Upper lobe of left lung (tissue), 4 donors: Measurements from ENCODE around the gene RNPS1.
A peak's percentile ranks its signal among the peaks of the same experiment; 100 is the strongest.

Experiments used
- POLR2A ChIP-seq, 4 donors: fragments of 450-650 bp; IDR thresholded peaks; one replicate each; pipeline ENCODE4 v1.5.1; 2016 to 2017; ENCODE audit warnings: antibody characterized with exemption in 4 of 4, mild to moderate bottlenecking in 2 of 4
- POLR2AphosphoS5 ChIP-seq, 2 donors: sonication (generic); formaldehyde crosslinking; IDR thresholded peaks; one replicate each; pipeline ENCODE4 v1.5.1; 2017; ENCODE audit warnings: antibody characterized with exemption in 2 of 2
- TF ChIP-seq, protein P1 (sequence below), 6 experiments: fragments of 450-650 bp in 4 of 6; fragments of 200-600 bp in 2 of 6; sonication (generic) in 2 of 6; IDR thresholded peaks; one replicate each; pipeline ENCODE4 v1.5.1; 2016 to 2019; ENCODE audit warnings: antibody characterized with exemption in 6 of 6

DNA sequence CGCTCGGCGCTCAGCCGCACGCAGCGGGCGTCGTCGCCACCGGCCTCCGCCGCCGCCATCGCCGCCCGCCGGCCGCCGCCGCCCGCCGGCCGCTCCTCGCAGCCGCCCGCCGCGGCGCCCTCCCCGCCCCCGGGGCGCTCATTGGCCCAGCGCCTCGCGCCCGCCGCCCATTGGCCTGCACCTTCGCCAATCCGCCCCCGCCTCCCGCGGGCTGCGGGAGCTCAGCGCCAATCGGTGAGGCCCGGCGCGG is 53.3 kb downstream of the RNPS1 start, which contains the start of gene PGP:
- TF ChIP-seq POLR2AphosphoS5 (IDR thresholded peaks at IDR 0.05) (no peak), POLR2A (IDR thresholded peaks at IDR 0.05) (no peak)
- TF ChIP-seq, protein P1, sequence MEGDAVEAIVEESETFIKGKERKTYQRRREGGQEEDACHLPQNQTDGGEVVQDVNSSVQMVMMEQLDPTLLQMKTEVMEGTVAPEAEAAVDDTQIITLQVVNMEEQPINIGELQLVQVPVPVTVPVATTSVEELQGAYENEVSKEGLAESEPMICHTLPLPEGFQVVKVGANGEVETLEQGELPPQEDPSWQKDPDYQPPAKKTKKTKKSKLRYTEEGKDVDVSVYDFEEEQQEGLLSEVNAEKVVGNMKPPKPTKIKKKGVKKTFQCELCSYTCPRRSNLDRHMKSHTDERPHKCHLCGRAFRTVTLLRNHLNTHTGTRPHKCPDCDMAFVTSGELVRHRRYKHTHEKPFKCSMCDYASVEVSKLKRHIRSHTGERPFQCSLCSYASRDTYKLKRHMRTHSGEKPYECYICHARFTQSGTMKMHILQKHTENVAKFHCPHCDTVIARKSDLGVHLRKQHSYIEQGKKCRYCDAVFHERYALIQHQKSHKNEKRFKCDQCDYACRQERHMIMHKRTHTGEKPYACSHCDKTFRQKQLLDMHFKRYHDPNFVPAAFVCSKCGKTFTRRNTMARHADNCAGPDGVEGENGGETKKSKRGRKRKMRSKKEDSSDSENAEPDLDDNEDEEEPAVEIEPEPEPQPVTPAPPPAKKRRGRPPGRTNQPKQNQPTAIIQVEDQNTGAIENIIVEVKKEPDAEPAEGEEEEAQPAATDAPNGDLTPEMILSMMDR (IDR thresholded peaks at IDR 0.05): peak in 2 of 6 experiments; percentile 22 to 47
